OCI-M2 (cell line): ENCODE data around the gene OTOG.

Experiments used
- DNase-seq: peaks from one replicate; lab custom pipeline; 2025; ENCODE audit not compliant: unreplicated experiment; lab: John Stamatoyannopoulos, UW

Gene OTOG

DNA sequence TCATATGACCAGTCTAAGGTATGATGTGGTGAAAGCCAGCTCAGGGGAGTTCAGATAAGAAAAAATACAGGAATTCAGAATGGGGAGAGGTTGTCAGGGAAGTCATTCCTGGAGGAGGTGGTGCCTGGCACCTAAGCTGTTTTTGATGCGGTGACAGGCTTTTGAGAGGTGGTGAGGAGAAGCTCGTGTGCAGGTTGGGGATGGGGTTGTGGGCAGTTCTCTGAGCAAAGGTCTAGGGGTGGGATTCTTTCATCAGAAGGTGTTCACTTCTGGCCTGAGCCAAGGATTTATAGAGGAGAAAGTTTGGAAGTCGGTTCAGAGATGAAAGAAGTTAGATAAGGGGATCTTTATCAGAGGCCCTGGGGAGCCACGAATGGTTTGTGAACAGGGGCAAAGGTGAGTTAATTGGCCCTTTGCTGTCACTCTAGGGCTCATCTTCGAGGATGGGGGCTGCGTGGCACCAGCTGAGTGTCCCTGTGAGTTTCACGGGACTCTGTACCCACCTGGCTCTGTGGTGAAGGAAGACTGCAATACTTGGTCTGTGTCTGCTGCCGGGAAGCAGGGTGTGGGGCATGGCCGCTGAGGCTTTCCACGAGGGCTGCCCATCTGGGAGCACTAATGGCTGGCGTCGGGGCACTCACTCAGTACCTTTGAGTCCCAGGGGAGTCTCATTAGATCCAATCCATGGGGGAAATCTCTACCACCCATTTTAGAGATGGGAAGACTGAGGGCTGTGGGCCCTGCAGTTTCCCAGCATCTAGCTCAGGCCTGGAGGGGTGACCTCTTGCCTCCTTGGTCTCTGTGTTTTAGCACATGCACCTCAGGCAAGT lies 13.4 kb downstream of the OTOG start:
- DNase-seq = no peak

GRCh38 chr11:17561111-17561415 lies 14.0 kb downstream of the OTOG start:
- no peak for DNase-seq

DNA sequence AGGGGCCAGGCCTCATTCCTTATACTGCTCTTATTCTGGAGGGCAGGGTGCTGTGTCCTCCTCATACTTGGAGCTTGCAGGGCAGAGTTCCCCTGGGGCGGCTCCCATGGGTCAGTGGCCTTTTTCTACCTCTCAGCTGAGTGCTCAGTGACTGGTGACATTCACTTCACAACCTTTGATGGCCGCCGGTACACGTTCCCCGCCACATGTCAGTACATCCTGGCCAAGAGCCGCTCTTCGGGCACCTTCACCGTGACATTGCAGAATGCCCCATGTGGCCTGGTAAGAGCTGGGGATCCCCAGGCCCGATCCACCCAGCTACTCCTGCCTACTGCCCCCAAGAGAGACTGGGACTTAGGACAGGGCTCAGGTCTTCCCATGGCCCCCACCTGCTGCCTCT lies 14.5 kb downstream of the OTOG start:
- no peak for DNase-seq

DNA sequence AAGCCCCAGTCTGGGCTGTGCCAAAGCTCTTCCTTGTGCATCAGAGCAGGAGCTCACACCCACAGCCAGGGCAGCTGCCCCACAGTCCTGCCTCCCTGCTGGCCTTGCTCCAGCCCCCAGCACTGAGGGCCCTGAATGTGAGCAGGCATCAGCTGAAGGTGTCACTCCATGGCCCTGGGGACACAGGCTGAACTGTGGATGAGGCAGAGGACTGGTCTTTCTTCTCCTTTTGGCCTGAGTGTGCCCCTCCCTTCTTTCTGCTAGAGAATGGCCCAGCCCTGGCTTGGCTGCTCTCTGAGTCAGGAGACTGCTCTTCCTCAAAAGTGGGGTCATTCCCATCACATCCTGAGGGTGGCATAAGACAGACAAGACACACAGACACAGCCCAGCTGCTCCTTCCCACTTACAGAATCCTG lies 16.2 kb downstream of the OTOG start:
- no peak for DNase-seq

- no peak for DNase-seq
Observed at GRCh38 chr11:17563961-17564686, 17.1 kb downstream of the OTOG start.

- no peak for DNase-seq
Observed at GRCh38 chr11:17564687-17565042, 17.6 kb downstream of the OTOG start.

DNA sequence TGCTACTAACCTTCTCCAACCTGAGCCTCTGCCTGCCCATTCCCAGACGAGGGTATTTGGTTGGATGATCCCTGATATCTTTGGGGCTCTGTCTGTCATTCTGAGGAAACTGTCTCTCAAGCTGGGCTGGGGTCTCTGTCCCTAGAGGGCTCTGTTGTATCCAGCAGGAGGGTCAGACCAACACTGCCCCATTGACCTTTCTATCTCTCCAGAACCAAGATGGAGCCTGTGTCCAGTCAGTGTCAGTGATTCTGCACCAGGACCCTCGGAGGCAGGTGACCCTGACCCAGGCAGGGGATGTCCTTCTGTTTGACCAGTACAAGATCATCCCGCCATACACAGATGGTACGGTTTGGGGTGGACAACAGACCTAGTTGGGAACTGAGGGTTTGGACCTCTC lies 21.9 kb downstream of the OTOG start:
- DNase-seq = no peak

- no peak for DNase-seq
Observed at GRCh38 chr11:17570034-17570433, 23.0 kb downstream of the OTOG start.

DNA sequence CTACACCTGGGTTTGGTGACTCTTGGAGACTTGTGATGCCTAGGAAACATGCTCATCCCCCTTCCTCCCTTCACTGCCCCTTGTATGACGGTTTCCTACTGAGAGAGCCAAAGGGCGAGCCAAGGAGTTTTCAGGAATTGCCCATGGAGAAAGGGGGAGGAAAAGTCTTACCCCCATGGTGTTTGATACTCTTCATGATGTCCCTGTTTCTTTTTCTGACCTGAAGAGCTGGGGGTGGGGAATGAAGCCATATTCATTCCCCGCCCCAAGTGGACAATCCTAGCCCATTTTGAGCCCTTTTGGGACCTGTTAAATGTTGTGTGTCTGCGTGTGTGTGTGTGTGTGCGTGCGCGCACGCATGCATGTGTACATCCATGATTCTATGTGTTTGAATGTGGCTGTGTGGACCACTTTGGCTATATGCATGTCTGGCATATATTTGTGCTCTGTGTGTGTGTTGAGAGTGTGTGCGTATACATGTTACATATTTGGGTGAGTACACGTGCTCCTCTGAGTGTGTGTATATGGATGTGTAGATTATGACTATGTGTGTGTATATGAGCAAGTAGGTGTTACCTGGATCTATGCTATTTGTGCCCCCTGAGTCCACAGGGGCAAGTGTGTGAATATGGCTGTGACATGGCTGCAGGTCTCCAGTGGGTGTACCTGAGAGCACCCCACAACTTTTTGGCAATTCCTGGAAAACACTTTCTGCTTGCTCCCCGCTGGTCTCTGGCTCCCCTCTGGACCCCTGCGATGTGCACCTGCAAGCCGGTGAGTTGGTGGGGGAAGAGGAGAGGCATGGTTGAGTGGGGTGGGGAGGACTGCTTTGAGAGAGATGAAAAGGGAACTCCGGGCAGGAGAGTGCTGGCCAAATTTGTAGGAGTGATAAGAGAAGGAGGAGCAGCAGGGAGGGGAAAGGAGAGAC lies 24.6 kb downstream of the OTOG start:
- DNase-seq = no peak

GRCh38 chr11:17572359-17572690 lies 25.3 kb downstream of the OTOG start:
- no peak for DNase-seq

- DNase-seq = no peak
Observed at GRCh38 chr11:17572791-17573460, 25.9 kb downstream of the OTOG start.

- DNase-seq = no peak
Observed at GRCh38 chr11:17573526-17573925, 26.5 kb downstream of the OTOG start.

DNA sequence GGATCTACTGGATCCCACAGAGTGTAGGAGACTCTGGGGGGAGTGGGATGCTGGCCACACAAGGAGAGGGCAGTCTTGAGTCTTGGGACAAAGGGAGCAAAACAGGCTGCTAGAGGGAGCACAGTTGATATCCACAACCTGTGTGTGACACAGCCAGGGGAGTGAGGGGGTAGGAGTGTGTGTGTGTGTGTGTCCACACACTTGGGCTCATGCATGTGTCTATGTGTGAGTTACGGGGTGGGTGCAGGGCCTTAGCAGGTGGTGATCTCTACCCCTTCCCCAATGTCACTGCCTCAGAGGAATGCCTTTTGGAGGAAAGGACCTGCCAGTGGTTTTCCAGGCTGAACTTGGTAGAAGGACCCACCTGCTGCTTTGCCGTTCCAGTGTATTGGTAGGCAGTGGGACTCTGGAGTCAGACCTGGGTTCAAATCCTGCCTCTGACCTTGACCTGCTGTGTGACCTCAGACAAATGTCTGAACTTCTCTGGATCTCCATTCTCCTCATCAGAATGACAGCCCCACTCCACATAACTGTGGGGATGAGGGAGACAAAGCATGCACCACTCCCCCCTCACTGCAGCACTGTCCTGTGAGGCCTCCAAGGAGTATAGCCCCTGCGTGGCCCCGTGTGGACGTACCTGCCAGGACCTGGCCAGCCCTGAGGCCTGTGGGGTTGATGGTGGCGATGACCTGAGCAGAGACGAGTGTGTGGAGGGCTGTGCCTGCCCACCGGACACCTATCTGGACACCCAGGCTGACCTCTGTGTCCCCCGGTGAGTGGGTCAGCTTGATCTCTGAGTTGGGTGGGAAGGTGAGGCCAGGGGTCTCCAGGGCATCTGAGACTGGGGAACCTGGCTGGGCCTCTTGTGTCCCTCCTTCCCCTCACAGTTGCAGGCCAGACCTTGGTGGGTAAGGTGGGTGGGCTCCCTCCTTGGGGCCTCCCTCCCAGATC lies 27.4 kb downstream of the OTOG start:
- no peak for DNase-seq

DNA sequence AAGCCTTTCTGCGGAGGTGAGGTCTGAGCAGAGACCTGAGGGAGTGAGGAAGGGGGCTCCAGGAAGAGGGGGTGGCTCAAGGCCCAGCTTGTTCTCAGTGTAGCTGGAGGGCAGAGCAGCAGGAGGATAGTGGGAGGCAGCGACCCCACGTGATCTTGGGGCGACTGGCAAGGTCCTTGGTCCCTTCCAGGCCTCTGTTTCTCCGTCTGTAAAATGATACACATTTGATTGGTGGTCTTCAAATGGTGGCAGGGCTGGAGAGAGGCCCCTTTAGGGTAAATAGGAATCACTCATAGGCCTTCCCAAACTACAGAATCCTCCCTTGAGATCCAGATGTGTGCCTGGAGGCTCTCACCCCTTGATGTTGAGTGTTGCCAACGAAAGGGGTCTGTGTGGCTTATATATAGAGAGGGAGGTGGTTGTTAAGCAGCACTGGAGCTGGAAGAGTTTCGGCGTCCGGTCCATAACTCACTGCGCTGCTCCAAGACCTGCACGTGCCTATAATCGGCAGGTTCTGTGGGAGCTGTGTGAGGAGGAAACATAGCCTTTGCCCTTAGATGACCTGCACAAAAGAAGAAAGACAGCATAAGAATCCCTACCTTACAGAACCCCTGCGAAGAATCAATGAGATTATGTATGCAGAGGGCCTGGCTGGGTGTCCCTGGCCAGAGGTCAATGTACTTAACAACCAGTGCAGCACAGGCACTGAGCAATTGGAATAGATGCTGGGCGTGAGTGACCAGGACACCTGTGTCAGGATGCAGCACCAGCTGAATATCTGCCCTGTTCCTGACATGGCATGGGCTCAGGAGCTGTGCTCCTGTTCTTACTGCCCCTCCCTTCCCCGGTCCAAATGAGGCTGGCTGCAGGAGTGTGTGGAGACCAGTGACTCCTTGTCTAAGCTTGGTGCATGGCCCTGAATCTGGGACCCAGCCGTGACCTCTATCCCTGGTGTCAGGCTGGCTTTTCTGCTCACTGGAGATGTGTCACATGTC lies 28.7 kb downstream of the OTOG start:
- no peak for DNase-seq

- no peak for DNase-seq
Observed at GRCh38 chr11:17578296-17578695, 31.2 kb downstream of the OTOG start.

- DNase-seq = no peak
Observed at GRCh38 chr11:17578958-17579357, 31.9 kb downstream of the OTOG start.

DNA sequence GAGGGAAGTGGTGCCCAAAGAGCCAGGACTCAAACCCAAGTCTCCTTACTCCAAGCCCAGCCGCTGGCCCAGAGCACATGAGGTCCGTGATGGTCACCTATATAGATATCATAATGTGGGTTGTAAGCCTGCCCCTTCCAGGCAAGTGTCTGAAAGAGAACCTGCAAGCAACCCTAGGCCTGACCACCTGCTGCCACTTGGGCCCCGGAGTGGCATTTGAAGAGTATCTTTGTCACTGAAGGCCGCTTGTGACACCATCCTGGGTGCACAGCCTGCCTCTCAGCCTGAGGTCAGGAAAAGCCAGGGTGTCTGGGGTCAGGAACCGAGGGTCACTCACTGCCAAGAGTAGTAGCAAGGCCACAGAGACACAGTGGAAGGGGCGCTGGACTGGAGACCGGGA lies 32.4 kb downstream of the OTOG start:
- DNase-seq = no peak

- DNase-seq = no peak
Observed at GRCh38 chr11:17580271-17580670, 33.2 kb downstream of the OTOG start.
